ENCODE results near the gene IER2. TPM values are rescaled to one million over a fixed set of nuclear protein-coding genes. Genes with fewer than 3 reads are reported as not detected.

The IER2 gene
- total and polyA plus RNA-seq, 2 donors = 28.3 to 92.7 TPM

GRCh38 chr19:13150931-13151604, 857 bp downstream of the IER2 start:
- H3K4me3 ChIP-seq (ENCODE audit: low read length in 2 of 2) = peak overlapping the region; percentile 84 to 87
- peaks cover 15 to 44% of the 10 kb centered on the region in 2 donors for H3K4me1 ChIP-seq (ENCODE audit: control insufficient read depth in 2 of 2, insufficient read depth in 2 of 2, low read length in 2 of 2)
- H3K36me3 ChIP-seq (ENCODE audit: control insufficient read depth in 2 of 2, insufficient read depth in 2 of 2, low read length in 1 of 2) = peaks cover 0 to 3% of the 10 kb centered on the region in 2 donors
- DNase-seq (ENCODE audit: low read depth in 6 of 9, low spot score in 9 of 9) = peak in 5 of 9 donors; percentile 14 to 58 (median 38)
- H3K27ac ChIP-seq (ENCODE audit: low read depth in 1 of 2, low read length in 1 of 2) = peak overlapping the region; percentile 87 to 91
- under 1% methylated on average over 34 of the region's 34 CpGs for WGBS
- no peaks in the 10 kb centered on the region for H3K27me3 ChIP-seq (ENCODE audit: control insufficient read depth in 2 of 2, insufficient read depth in 1 of 2, low read length in 1 of 2)
- H3K9me3 ChIP-seq (ENCODE audit: control insufficient read depth in 2 of 2, insufficient read depth in 1 of 2, low read length in 1 of 2) = peaks cover 0 to 7% of the 10 kb centered on the region in 2 donors

GRCh38 chr19:13151605-13152355, 1.6 kb downstream of the IER2 start:
- Histone ChIP-seq H3K36me3 (ENCODE audit: control insufficient read depth in 2 of 2, insufficient read depth in 2 of 2, low read length in 1 of 2) (no peaks in the 10 kb centered on the region), H3K4me3 (ENCODE audit: low read length in 2 of 2) (peak overlapping the region; percentile 84 to 87), H3K4me1 (ENCODE audit: control insufficient read depth in 2 of 2, insufficient read depth in 2 of 2, low read length in 2 of 2) (peaks cover 18 to 51% of the 10 kb centered on the region in 2 donors), H3K9me3 (ENCODE audit: control insufficient read depth in 2 of 2, insufficient read depth in 1 of 2, low read length in 1 of 2) (peaks cover 0 to 7% of the 10 kb centered on the region in 2 donors), H3K27me3 (ENCODE audit: control insufficient read depth in 2 of 2, insufficient read depth in 1 of 2, low read length in 1 of 2) (no peaks in the 10 kb centered on the region), H3K27ac (ENCODE audit: low read depth in 1 of 2, low read length in 1 of 2) (peak overlapping the region; percentile 91 to 97)
- under 1% methylated on average over 71 of the region's 71 CpGs for WGBS
- peak in 8 of 9 donors; percentile 89 to 98 (median 96) for DNase-seq (ENCODE audit: low read depth in 6 of 9, low spot score in 9 of 9)

GRCh38 chr19:13152356-13152973, 2.3 kb downstream of the IER2 start:
- Histone ChIP-seq H3K27ac (ENCODE audit: low read depth in 1 of 2, low read length in 1 of 2) (peak overlapping the region; percentile 90 to 97), H3K36me3 (ENCODE audit: control insufficient read depth in 2 of 2, insufficient read depth in 2 of 2, low read length in 1 of 2) (no peaks in the 10 kb centered on the region), H3K9me3 (ENCODE audit: control insufficient read depth in 2 of 2, insufficient read depth in 1 of 2, low read length in 1 of 2) (peaks cover 0 to 7% of the 10 kb centered on the region in 2 donors), H3K4me3 (ENCODE audit: low read length in 2 of 2) (peak overlapping the region; percentile 84 to 87), H3K27me3 (ENCODE audit: control insufficient read depth in 2 of 2, insufficient read depth in 1 of 2, low read length in 1 of 2) (no peaks in the 10 kb centered on the region), H3K4me1 (ENCODE audit: control insufficient read depth in 2 of 2, insufficient read depth in 2 of 2, low read length in 2 of 2) (peaks cover 18 to 57% of the 10 kb centered on the region in 2 donors)
- peak in 3 of 9 donors; percentile 30 to 53 (median 44) for DNase-seq (ENCODE audit: low read depth in 6 of 9, low spot score in 9 of 9)
- WGBS = under 1% methylated on average over 25 of the region's 25 CpGs

- Histone ChIP-seq H3K27ac (ENCODE audit: low read depth in 1 of 2, low read length in 1 of 2) (peak overlapping the region; percentile 92 to 97), H3K4me3 (ENCODE audit: low read length in 2 of 2) (peak overlapping the region; percentile 84 to 87), H3K27me3 (ENCODE audit: control insufficient read depth in 2 of 2, insufficient read depth in 1 of 2, low read length in 1 of 2) (no peaks in the 10 kb centered on the region), H3K4me1 (ENCODE audit: control insufficient read depth in 2 of 2, insufficient read depth in 2 of 2, low read length in 2 of 2) (peaks cover 18 to 59% of the 10 kb centered on the region in 2 donors), H3K36me3 (ENCODE audit: control insufficient read depth in 2 of 2, insufficient read depth in 2 of 2, low read length in 1 of 2) (no peaks in the 10 kb centered on the region), H3K9me3 (ENCODE audit: control insufficient read depth in 2 of 2, insufficient read depth in 1 of 2, low read length in 1 of 2) (peaks cover 0 to 7% of the 10 kb centered on the region in 2 donors)
- under 1% methylated on average over 59 of the region's 59 CpGs for WGBS
- peak; percentile 89 to 98 (median 94) for DNase-seq (ENCODE audit: low read depth in 6 of 9, low spot score in 9 of 9)
Measured at GRCh38 chr19:13152974-13153568, 2.9 kb downstream of the IER2 start.

- Histone ChIP-seq H3K9me3 (ENCODE audit: control insufficient read depth in 2 of 2, insufficient read depth in 1 of 2, low read length in 1 of 2) (peaks cover 0 to 7% of the 10 kb centered on the region in 2 donors), H3K27ac (ENCODE audit: low read depth in 1 of 2, low read length in 1 of 2) (peak overlapping the region; percentile 92 to 97), H3K4me1 (ENCODE audit: control insufficient read depth in 2 of 2, insufficient read depth in 2 of 2, low read length in 2 of 2) (peaks cover 18 to 55% of the 10 kb centered on the region in 2 donors), H3K4me3 (ENCODE audit: low read length in 2 of 2) (peak overlapping the region; percentile 84 to 87), H3K27me3 (ENCODE audit: control insufficient read depth in 2 of 2, insufficient read depth in 1 of 2, low read length in 1 of 2) (no peaks in the 10 kb centered on the region), H3K36me3 (ENCODE audit: control insufficient read depth in 2 of 2, insufficient read depth in 2 of 2, low read length in 1 of 2) (no peaks in the 10 kb centered on the region)
- WGBS = under 1% methylated on average over 69 of the region's 69 CpGs
- DNase-seq (ENCODE audit: low read depth in 6 of 9, low spot score in 9 of 9) = peak in 4 of 9 donors; percentile 35 to 55 (median 47)
Measured at GRCh38 chr19:13153569-13154240, 3.5 kb downstream of the IER2 start.

- Histone ChIP-seq H3K36me3 (ENCODE audit: control insufficient read depth in 2 of 2, insufficient read depth in 2 of 2, low read length in 1 of 2) (no peaks in the 10 kb centered on the region), H3K9me3 (ENCODE audit: control insufficient read depth in 2 of 2, insufficient read depth in 1 of 2, low read length in 1 of 2) (peaks cover 0 to 7% of the 10 kb centered on the region in 2 donors), H3K27me3 (ENCODE audit: control insufficient read depth in 2 of 2, insufficient read depth in 1 of 2, low read length in 1 of 2) (no peaks in the 10 kb centered on the region), H3K4me1 (ENCODE audit: control insufficient read depth in 2 of 2, insufficient read depth in 2 of 2, low read length in 2 of 2) (peaks cover 15 to 49% of the 10 kb centered on the region in 2 donors), H3K27ac (ENCODE audit: low read depth in 1 of 2, low read length in 1 of 2) (peak overlapping the region; percentile 92 to 97), H3K4me3 (ENCODE audit: low read length in 2 of 2) (peak overlapping the region; percentile 84 to 87)
- DNase-seq (ENCODE audit: low read depth in 6 of 9, low spot score in 9 of 9) = peak in 6 of 9 donors; percentile 33 to 73 (median 44)
- under 1% methylated on average over 21 of the region's 21 CpGs for WGBS
Measured at GRCh38 chr19:13154241-13154778, 4.1 kb downstream of the IER2 start.

- H3K36me3 ChIP-seq (ENCODE audit: control insufficient read depth in 2 of 2, insufficient read depth in 2 of 2, low read length in 1 of 2) = no peaks in the 10 kb centered on the region
- no peaks in the 10 kb centered on the region for H3K27me3 ChIP-seq (ENCODE audit: control insufficient read depth in 2 of 2, insufficient read depth in 1 of 2, low read length in 1 of 2)
- H3K4me1 ChIP-seq (ENCODE audit: control insufficient read depth in 2 of 2, insufficient read depth in 2 of 2, low read length in 2 of 2) = peaks cover 15 to 46% of the 10 kb centered on the region in 2 donors
- peak overlapping the region; percentile 84 to 87 for H3K4me3 ChIP-seq (ENCODE audit: low read length in 2 of 2)
- peak in 8 of 9 donors; percentile 41 to 85 (median 62) for DNase-seq (ENCODE audit: low read depth in 6 of 9, low spot score in 9 of 9)
- H3K9me3 ChIP-seq (ENCODE audit: control insufficient read depth in 2 of 2, insufficient read depth in 1 of 2, low read length in 1 of 2) = peaks cover 0 to 7% of the 10 kb centered on the region in 2 donors
- WGBS = 1% methylated on average over 24 of the region's 24 CpGs
- peak overlapping the region; percentile 92 to 97 for H3K27ac ChIP-seq (ENCODE audit: low read depth in 1 of 2, low read length in 1 of 2)
Measured at GRCh38 chr19:13154911-13155471, 4.8 kb downstream of the IER2 start.
